Measurements from ENCODE around the gene ZNF480.
A peak's percentile ranks its signal among the peaks of the same experiment; 100 is the strongest.
"Not testable (repeated sequence)": the region's sequence is repeated elsewhere in the genome, so short reads cannot be mapped to it uniquely, and the experiment has no call there.

The ZNF480 gene

GRCh38 chr19:52339022-52339421, 42.1 kb downstream of the ZNF480 start:
- DNase-seq (ENCODE audit: low read depth) = not testable (repeated sequence)

DNA sequence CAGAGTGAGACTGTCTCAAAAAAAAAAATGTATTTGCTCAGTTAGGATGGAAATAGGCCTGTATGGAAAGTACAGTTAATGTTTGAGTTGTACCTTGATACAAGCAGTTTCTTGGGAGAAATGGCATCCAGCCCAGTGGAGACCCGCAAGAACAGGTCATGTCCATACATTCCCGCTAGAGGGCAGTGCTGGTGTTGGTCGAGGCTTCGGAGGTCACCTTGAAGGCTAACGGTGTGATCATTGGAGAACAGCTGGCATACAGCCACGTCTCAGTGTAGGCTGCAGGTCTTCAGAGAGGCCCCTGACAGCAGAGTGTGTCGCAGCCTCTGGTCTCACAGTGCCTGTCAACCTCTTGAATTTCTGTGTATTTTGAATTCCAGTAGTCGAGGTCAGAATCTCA, 46.6 kb downstream of the ZNF480 start:
- DNase-seq (ENCODE audit: low read depth) = peak; percentile 5

GRCh38 chr19:52345162-52345561, 48.2 kb downstream of the ZNF480 start:
- DNase-seq (ENCODE audit: low read depth) = no peak

DNA sequence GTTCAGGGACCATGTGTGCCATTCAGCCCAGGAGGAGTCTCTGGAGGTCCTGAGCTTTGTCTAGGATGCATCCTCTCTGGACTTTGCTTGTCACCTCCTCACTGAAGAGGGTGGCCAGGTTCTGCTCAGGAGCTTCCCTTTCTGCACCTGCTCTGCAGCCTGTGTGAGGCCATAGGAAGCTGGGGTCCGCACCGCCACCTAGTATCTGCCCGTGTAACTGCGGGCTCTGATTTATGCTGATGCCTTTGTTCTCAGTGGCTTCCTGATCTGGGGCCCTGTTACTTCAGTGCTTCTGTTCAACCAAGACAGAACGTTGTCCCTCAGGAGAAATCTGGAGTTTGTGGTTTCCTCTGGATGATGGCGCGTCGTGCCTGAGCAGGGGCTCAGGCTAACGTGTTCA, 54.5 kb downstream of the ZNF480 start:
- DNase-seq (ENCODE audit: low read depth) = no peak

GRCh38 chr19:52366414-52366824, 69.5 kb downstream of the ZNF480 start:
- DNase-seq (ENCODE audit: low read depth) = no peak

GRCh38 chr19:52369559-52370340, 72.8 kb downstream of the ZNF480 start, which contains the start of gene ZNF880:
Gene ZNF880, plus strand, starts transcription at chr19:52369923. Its CDS starts 43 bp downstream, at chr19:52369966.
- DNase-seq (ENCODE audit: low read depth) = peak; percentile 76

DNA sequence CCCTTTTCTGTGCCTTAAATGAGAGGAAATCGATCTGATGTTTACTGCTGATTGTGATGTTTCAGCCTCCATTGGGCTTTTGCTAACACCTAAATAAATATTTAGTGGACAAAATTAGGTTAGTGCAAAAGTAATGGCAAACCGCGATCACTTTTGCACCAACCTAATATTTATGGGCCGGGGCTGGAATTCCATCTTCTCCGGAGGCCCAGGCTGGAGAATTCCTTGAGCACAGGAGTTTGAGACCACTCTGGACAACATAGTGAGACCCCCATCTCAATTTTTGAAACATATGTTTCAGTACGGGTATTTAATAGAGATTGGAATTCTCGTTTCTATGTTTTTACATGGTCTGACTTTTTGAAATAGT, 73.4 kb downstream of the ZNF480 start:
- no peak for DNase-seq (ENCODE audit: low read depth)
